ENCODE measurements around the gene FIBP.

FIBP gene

DNA sequence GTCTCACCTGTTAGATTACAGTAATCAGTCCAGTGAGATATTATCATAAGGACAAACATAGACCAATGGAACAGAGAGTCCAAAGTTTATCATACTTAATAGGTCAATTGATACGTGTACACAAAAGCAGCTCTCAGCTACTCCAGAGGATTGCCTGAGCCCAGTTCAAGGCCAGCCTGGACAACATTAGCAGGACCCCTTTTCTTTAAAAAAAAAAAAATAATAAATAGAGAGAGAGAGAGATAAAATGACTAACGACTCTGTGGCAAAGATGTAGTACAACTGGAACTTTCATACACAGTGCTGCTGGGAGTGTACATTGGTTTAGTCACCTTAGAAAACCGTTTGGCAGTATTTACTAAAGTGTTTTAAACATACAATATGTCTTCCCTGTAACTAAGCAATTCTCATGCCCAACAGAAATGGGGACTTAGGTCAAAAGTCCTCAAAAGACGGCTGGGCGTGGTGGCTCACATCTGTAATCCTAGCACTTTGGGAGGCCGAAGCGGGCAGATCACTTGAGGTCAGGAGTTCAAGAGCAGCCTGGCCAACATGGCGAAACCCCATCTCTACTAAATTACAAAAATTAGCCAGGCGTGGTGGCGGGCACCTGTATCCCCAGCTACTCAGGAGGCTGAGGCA, 43.9 kb downstream of the FIBP start:
- no peak for DNase-seq (ENCODE audit: low read depth)

DNA sequence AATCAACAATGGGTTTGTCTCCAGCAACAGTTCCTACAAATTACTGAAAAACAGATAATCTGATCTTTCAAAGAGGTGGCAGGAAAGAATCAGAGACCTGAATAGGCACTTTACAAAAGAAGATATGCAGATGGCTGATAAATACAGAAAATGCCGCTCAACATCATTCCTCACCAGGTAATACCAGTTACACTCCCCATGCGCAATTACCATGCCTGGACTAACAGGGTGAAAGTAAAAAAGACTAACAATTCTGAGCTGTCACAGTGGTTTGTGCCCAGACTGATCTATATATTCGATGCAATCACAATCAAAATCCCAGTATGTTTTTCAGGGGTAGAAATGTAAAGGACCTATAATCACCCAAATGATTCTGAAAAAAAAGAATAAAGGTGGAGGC, 44.5 kb downstream of the FIBP start:
- DNase-seq (ENCODE audit: low read depth) = no peak

DNA sequence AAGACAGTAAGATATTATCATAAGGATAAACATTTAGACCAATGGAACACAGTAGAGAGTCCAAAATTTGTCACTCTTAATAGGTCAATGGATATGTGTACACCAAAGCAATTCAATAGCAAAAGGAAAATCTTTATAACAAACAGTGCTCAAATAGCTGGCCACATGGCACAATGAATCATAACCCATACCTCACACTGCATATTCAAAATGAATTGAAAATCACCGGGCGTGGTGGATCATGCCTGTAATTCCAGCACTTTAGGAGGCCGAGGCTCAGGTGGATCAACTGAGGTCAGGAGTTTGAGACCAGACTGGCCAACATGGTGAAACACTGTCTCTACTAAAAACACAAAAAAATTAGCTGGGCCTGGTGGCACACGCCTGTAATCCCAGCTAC, 46.1 kb downstream of the FIBP start:
- DNase-seq (ENCODE audit: low read depth) = no peak

DNA sequence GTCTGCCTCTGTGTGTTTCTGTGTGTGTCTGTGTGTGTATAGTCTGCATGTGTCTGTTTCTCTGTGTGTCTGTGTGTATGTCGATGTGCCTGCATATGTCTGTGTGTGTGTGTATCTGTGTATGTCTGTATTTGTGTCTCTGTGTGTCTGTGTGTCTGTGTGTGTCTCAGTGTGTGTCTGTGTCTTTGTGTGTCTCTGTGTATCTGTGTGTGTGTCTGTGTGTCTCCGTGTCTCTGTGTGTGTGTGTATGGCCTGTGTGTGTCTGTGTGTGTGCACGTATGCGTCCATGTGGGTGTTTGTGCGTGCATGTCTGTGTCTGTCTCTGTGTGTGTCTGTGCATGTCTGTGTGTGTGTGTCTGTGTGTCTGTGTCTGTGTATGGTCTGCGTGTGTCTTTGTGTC, 54.1 kb downstream of the FIBP start:
- no peak for DNase-seq (ENCODE audit: low read depth)

Data from ELR (cell line).